RCC 7860 (cell line): Measurements from ENCODE around the gene C14orf180.

Experiments
- DNase-seq: peaks from one replicate; pipeline ENCODE4 v3.0.0-alpha.2; 2015; ENCODE audit warnings: low spot score
- FAIRE-seq: peaks from 2 replicates; lab custom pipeline; 2012; peaks lifted over from hg19 to GRCh38; lab: Jason Lieb, UNC

Gene C14orf180

DNA sequence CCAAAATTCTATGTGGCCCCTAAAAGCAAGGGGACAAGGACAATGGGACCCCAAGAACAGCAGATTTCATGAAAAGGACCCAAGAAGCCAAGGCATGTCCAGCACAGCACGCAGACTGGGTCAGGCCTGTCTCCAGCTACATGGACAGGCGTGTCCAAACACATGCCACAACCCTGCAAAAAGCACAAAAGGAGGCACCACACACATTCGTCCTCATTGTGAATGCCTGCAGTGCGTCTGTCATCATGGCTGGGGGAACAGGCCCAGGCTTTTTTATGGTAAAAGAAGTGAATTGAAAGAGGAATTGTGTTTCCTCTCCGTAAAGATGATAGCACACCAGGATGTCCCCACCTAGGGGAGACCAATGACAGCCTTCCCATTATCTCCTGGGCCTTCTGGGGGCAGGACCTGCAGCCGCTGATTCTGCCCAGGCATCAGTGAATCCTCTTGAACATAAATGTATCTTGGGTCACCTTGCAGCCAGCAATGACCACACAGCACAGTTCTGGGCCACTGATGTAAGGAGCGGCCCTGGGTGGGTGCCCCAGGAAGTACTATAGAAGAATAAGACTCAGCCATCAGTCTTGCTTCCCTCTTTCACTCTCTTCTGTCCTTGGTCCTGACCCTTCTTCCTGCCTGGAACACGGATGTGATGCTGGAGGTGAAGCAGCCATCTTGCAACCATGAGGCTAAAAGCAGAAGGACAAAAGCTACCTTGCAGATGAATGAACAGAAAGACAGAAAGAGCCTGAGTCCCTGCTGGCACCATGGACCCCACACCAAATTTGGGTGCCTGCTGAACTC, 29.8 kb upstream of the C14orf180 start:
- DNase-seq (no peak), FAIRE-seq (no peak)

DNA sequence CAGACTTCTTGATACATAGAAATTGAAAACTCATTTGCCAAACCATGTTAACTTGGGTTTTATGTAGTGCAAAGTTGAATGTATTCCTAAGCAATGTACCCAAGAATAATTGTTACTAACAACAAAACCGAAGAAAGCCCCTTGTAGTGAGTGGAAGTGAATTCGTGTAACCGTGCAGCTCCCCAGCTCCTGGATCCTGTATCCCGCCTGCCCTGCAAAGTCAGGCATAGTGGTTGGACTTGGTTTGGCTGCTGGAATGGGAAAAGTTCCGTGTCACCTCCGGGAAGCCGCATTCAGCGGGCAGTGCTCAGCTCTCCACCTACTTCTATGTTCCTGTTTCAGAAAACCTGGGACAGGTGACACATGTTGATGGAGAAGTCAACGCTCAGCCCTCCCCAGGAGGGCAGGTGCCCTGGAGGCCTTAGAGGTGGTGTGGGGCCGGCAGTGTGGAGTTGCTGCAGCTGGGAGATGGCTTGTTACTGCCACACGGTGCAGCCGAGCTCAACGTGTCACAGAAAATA, 29.2 kb upstream of the C14orf180 start:
- DNase-seq, result no peak
- FAIRE-seq, result no peak

DNA sequence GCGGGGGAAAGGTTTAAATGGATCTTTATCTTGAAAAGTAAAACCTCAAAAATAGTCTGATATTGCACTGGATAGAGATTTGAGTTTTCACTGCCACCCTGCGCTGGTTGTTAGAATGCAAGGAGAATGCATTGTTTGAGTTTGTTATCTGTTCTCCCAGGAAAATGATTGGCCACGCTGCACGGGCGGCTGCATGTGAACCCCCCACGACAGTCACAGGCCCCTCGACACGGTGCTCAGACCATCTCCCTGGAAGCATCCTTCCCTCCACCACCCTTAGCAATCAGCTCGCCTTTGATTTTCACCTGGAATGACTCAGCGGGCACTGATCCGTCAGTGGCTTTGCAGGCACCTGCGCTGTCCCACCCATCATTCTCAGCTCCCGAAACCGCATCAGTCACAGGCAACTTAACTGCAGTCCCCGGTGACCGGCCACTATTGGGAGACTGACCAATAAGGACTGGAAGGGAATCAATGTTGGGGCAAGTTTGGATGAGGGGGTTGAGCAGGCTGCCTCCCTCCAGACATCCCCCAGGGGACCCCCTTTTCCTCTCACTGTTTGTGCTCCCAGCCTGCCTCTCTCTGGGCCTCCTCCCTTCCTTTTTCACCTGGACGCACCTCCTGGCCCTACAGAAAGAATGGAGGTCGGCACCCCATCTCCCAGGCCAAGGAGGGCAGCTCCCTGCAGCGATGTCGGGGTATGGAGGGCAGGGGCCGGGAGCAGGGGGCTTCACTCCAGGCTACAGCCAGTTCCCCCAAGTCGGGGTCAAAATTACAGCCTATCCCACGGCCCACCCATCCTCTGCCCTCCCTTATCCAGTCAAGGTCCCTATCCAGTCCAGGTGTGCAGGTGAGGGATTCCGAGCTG, 28.5 kb upstream of the C14orf180 start:
- DNase-seq (no peak), FAIRE-seq (no peak)

DNA sequence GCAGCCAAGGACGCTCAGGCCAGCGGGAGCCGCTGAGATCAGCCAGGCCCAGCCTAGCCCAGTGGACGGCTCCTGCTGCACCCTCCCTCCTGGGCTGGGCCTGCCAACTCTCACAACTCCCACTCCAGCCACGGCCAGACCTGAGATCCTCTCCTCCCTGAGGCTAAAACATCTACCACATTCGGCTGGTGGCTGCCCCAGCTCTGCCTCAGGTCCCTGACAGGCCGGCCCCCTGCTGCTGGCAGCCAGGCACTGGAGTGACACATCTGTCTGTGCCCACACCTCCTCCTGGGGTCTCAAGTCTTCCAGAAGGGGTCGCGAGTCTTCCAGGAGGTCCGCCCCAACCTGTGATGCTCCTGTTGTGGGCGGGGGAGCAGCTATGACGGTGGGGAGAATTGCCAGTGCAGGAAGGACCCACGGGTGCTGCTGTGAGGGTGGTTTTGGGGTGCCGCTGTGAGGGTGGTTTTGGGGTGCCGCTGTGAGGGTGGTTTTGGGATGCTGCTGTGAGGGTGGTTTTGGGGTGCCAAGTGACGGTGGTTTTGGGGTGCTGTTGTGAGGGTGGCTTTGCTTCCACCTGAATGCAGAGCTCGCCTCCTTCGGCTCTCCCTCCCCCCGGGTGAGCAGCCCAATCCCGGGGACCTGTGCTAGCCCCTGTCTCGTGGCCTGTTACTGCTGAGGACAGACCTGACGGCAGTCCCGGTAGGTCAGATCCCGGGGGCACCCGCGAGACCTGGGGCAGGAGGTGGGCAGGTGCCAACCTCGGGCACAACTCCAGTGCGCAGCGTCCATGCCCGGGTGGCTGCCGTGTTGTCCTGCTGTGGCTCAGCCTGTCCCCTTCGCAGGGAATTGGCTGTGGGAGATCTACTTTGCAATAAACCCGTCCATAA, 27.5 kb upstream of the C14orf180 start:
- no peak for FAIRE-seq
- DNase-seq, result no peak

DNA sequence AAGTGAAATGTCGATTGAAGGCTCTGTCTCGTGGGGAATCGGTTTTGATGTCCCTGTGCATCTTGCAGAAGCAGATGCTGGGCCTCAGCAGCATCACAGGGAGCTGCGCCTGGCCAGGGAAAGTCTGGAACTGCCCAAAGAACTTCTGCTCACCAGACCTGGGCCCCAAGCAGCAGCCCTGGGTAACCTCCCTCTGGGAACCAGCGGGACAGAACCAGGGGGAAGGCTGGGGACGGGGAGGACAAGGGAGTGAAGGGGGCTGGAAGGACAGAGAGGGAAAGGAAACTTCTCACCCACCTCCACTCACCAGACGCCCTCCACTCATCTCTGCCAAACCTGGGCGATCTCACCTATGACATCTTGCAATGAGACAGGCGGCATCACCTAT, 26.8 kb upstream of the C14orf180 start:
- FAIRE-seq, result no peak
- no peak for DNase-seq

DNA sequence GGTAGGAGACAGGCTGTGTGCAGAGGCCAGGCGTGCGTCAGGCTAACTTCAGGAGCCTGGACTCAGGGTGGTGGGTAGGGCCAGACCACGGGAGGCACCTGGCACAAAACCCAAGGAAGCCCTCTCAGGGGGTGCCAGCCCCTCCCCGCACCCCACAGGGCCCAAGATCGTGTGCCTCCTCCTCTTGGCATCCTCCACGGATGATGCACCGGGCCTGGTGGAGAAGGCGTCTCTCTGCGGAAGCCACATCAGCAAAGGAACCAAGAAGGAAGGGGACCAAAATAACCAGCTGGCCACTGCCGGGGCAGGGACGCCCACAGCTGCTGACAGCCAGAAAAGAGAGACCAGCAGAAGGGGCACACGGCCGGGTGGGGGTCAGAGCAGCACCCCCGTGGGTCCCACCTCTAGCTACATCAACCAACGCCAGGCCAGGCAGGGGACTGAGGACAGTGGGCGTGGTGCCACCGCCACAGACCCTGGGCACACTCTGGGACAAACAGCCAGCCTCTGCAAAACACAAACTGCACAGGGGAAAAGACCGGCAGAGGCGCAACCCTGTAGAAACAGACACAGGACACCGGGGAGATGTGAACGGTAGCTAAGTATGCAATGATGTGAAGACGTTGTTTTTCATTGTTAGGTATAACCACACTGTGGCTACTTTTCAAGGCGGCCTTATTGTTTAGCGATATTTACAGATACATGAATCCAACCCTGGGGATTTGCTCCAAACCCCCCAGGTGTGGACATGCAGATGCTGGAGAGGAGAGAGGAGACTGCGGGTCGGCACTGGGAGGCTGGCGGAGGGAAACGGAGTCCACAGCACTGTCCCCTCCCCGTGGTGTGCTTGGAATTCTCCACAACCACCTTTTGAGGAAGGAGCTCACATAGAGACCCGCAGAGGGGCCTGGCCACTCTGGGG, 26.1 kb upstream of the C14orf180 start:
- FAIRE-seq (no peak), DNase-seq (no peak)

DNA sequence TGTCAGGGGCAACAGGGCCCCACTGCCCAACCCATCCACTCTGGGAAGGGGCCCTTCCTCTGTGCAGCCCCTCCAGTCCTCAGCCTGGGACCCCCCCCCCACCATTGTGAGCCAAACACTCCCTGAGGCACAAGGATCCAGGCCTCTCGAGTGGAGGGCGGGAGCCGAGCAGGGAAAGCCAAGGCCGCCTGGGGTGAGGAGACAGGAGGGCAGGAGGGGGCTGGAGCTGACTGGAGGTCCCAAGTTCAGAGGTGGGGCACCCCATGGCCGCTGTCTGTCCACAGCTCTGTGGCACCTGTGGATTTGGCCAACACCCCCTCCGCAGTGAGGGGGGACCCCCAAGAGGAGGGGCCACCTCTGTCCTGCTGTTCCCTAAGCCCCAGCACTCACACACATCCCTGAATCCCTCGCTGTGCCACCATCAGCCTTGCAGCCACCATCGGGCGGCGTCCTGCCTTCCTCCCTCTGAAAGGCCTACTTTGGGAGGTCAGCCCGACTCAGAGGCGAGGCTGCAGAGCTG, 25.4 kb upstream of the C14orf180 start:
- no peak for FAIRE-seq
- DNase-seq, result no peak

DNA sequence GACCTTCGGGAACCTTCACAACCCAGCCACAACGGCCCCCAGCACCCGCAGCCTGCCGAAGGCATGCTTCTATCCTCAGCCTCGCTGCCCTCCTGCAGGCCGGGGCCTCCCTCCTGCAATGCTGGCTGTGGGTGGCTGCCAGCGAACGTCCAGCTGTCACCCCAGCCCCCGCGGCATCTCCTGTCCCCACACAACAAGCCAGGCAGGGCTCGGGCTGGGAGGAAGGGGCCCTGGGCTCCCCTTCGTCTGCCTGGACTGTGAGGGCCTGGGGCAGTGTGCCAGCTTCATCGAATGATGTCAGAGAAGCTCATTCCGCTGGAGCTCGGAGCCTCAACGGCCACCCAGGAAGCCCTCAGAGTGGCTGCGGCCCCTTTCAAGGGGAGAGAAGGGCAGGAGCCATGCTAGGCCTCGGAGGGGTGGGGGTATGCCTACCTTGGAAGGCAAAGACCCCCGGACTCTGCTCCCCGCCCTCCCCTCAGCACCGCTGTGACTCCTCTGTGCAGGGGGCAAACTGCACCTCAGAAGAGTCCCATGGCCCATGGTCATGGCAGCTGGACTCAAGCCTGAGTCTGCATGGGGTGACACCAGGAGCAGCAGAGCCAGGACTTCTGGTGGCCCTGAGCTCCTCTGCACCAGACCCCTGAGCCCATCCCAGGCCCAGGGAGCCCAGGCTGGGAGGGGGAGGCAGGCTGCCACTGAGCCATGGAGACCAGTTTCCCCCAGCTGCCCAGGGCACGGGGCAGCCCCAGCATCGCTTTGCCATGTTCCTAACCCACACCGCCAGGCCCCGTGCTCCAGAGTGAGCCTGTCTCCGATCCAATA, 24.7 kb upstream of the C14orf180 start:
- no peak for FAIRE-seq
- no peak for DNase-seq

DNA sequence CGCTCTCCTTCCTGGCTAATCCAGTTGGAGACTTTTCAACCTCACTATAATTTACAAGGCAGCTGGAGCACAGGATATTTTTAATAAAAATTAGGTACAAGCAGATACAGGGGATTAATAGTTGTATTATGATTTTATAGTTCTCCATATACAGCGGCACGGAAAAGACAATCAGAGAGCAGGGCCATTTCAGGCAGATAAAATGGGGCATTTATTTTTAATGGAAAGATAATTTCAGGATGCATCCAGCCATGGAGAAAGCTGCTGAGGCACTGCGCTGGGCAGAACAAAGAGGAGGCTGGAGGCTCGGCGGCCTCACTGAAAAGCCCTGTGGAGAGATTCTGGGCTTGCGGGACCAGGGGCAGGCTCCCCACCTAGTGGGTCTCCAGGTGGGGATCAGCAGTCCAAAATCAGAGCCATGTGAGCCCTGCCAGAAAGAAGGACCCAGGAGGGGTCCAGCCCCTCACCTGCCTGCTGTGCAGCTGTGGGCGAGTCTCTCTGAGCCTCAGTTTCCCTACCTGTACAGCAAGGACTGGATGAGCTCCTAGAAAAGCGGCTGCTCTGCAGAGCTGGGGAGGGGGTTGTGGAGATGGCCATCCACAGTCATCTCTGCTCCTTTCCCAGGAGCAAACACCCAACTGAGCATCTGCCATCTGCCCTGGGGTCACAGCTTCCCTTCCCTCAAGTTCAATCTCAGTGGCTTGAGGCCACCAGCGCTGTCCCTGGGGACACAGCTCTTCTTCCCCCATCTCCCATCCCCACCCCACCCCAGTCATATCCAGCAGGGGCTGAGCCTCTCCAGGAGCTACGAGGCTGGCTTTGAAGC, 23.9 kb upstream of the C14orf180 start:
- FAIRE-seq (no peak), DNase-seq (no peak)

DNA sequence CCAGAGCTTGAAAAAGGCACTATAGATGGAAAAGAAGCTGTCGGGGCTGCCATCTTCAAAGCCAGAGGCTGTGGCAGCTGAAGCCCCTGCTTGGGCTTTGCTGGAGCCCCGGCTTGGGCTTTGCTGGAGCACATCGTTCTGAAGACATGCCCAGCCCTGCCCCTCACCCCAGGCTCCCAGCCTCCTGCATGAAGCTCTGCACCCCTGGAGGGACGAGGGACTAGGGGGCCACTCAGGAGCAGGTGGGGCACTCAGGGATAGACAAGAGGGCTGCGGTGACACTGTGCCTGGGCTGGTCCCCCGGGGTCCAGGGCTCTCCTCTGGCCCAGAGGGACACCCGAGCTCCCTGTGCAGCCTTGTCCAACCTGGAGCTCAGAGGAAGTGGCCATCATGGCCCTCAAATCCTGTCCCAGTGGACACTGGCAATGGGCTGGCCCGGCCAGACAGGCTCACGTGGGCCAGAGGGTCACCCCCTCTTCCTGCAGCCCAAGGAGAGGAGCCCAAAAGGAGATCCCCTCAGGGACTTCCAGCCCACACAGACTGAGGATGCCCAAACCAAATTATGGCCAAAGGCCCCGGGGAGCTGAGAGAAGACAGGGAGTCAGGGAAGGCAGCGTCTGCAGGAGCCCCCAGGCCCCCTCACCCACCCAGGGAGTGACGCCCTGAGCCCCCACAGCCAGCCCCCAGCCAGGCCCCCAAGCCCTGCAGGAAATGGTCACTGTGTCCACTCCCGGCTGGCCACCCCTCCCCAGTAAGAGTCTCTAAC, 23.1 kb upstream of the C14orf180 start:
- no peak for DNase-seq
- FAIRE-seq, result no peak

DNA sequence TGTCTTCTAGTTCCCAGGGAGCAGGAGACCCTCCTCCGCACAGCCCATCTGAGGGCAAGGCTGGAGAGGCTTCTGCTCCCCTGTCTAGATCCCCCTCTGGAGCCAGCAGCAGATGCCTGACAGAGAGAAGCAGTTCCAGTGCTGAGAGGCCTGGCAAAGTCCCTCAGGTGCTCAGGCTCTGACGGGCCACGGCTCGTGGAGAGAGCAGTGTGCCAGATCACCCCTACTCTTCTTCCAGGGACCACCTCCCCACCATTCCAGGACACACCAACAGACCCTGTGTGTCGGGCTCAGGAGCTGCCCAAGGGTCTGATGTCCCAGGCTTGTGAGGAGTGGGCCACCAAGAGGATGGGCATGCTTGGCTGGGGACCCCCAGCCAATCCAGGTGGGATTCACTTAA, 22.5 kb upstream of the C14orf180 start:
- no peak for DNase-seq
- FAIRE-seq, result no peak

DNA sequence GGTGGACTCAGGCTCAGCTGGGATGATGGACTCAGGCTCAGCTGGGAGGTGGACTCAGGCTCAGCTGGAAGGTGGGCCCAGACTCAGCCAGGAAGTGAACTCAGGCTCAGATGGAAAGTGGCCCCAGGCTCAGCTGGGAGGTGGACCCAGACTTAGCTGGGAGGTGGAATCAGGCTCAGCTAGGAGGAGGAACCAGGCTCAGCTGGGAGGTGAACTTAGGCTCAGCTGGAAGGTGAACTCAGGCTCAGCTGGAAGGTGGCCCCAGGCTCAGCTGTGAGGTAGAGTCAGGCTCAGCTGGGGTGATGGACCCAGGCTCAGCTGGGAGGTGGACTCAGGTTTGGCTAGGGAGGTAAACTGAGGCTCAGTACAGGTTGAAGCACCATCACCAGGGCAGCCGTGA, 21.8 kb upstream of the C14orf180 start:
- FAIRE-seq (no peak), DNase-seq (no peak)

DNA sequence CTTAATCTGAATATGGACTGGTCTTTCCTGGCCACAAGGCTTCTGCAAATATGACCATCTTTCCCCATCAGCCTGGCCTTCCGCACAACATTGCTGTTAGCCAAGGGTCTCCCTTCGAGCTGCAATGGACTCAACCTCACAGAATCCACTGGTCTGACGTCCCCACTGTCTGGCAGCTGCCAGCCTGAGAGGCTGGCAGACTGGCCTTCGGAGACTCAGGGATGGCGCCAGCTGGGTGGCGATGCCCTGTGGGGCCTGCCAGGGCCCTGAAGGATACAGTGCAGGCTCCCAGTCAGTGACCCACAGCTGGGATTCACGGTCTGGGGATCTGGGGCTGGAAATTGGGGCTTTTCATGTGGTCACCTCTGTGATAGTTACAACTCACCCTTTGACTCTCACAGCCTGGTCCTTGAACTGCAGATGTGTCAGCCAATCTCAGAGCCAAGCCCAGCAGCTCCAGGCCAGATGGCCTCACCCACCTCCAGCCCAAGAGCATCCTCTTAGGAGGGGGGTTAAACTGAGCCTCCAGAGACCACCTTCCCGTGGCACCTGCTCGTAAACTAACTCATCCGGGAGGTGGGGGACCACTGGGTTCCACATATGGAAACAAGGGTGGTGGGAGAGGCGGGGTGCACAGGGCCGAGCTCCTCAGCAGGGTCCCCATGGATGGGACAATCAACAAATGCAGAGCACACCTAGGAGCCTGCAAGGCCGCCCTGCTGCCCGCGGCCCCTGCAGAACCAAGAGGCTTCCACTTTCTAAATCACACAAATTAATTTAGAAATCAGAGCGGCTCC, 21.1 kb upstream of the C14orf180 start:
- DNase-seq, result no peak
- no peak for FAIRE-seq

DNA sequence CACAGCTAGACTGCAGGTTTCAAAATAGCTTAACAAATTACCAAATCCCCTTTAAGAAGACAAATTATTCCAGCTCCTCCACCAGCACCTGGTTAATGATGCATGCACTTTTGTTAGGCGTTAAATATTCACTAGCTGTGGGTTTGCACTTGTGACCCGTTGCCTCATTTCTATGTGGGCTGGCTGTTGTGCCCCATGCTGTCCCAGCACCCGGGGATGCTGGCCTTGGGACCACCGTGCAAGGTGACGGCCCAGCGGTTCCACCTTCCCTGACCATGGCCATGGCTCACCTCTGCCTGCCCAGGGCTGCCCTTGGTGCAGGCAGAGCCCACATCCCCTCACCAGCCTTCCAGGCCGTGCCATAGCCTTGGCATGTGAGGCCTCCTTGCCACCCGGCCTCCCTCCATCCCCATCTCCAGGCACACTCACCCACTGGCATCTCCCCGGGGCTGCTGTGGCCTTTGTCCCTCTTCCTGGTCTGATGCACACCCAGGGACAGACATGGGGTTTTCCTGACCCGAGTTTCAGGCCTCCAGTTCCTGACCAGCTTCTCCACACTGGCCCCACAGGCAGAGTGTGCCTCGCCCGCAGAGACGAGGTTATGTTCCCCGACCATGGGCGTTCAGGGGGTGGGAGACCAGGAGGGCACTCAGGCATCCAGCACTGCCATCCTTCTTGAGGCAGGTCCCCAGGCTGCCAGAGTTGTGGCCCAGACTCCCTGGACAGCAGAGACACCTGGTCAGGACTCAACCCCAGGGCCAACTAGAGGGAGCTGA, 20.3 kb upstream of the C14orf180 start:
- DNase-seq (no peak), FAIRE-seq (no peak)

DNA sequence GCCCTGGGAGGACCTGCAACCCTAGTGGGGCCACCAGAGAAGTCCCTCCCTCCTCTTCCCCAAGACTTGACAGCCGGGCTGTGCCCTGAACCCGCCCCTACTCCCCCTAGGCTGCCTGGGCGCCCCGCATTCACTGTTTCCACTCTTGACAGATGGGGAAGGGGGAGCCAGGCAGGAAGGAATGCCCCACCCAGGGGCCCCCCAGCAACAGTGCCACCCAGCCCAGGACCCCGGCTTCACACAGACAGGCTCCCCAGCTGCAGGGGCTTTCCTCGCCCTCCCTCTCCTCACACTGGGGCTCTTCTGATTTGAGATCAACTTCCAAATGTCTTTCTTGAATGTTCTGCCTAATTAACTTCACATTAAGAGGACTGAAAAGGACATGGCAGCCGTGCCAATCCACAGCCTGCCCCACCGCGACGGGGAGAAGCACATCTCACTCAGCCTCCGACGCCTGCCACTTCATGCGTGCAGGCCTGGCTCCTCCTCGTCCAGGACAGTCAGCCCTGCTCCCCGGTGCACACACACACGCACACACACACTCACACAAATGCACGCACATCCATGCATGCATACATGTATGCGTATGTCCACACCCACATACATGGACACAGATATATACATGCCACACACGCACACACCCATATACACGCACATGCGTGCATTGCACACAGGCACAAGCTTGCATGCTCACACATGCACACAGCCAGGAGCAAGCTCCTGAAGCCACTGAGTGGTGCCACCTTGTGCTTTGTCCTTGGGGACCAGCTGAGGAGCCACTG, 19.6 kb upstream of the C14orf180 start:
- no peak for DNase-seq
- FAIRE-seq, result no peak
